Activated CD8-positive, alpha-beta memory T cell treated with anti-CD3 and anti-CD28 coated beads, Interleukin-2, amount 50 U/mL, for 24 hours (primary cell): ENCODE results near the gene C1orf159.
A peak's percentile ranks its signal among the peaks of the same experiment; 100 is the strongest.

Source experiments
- DNase-seq: peaks from one replicate; pipeline ENCODE4 v3.0.0-alpha.2; 2020; ENCODE audit errors: extremely low read depth

Gene C1orf159

DNA sequence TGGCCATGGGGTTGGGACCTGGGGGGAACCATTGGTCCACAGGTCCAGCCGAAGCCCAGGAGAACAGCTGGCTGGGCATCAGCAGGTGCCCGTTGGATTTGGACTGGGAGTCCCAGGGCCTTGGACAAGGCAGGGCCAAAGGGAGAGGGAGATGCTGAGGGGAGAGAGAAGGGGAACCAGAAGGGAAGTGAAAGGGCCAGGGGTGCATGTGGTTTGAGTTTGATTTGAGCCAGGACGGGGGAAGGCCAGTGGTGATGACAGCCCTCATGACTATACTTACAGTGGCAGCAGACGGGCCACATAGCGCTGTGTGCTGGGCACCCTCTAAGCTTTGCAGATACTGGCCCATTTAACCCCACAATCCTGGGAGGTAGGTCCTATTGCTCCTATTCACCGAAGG lies 77.2 kb downstream of the C1orf159 start:
- DNase-seq, result no peak

DNA sequence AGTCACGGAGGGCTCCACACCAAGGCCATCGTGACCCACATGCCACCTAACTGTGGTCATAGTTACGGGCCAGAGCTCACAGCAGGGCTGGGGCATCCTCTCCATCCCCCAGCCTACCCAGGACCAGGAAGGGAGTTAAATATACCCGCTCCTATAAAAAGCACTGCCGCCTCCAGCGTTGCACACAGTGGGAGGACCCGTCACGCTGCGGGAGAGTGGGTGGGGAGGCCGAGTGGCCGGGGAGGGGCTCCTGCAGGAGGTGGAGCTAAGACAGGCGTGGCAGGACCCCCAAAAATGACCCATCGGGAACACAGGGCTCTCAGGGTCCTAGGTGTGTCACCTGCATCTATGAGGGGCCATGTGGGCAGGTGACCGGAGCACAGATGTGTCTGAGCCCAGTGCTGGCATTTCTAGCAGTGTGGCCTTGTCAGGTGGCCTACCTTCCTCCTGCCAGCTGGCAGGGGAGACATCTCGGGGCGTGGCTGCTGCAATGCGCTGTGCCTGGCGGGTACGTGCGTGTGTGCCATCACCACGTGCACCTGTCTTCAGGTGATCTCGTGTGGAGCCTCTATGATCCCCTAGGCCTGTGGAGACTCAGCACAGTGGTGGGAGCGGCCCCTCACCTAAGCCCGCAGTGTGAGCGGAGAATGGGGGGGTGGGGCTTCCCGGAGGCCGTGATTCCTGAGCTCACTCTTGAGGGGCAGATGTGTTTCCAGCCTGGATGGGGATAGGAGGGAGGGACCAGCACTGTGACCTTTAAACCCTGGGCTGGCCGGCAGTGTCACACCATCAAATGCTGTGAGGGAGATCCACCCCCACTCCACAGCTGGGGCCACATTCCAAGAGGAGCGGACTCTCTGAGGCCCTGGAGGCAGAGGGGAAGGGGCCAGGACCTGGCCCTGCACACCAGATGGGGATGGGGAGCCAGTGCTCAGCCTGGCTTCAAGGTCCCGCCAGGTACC lies 78.2 kb downstream of the C1orf159 start:
- DNase-seq, result no peak

DNA sequence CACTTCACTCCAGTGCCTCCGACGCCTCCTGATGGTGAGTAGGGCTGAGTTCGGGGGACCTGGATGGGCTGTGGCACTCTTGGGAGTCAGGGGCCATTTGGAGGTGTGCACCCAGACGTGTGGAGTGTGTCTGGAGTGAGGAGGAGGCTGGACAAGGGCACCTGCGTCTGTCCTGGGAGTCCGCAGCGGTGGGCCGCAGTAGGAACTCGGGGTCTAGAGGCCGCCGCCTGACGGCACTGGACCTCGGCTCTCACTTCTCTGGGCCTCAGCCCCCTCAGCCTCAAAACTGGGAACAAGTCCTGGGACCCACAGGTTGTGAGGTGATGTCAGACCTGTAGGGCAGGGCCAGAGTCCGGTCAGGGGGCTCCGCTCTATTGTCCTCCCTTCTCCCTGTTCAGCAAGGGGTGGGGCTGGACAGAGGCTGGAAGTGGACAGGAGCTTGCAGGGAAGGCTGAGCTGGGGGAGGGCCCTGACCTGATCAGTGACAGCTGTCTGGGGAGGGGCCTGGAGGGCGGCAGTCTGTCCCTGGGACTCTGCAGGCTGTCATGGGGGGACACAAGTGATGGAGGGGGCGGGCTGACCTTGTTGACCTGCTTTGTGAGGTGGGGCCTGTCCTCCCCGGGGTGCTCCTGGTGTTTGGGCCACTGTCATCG lies 80.5 kb downstream of the C1orf159 start:
- no peak for DNase-seq

DNA sequence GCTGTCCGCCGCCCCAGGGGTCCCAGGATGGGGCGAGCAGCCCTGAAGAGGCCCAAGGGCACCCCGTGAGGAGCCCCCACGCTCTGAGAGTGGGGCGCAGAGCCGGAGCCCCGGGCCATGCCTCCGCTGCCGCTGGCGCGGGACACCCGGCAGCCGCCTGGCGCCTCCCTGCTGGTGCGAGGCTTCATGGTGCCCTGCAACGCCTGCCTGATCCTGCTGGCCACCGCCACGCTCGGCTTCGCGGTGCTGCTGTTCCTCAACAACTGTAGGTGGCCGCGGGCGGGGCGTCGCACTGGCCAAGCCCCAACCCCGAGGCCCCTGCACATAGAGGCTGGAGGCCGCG lies 81.5 kb downstream of the C1orf159 start:
- DNase-seq, result no peak

DNA sequence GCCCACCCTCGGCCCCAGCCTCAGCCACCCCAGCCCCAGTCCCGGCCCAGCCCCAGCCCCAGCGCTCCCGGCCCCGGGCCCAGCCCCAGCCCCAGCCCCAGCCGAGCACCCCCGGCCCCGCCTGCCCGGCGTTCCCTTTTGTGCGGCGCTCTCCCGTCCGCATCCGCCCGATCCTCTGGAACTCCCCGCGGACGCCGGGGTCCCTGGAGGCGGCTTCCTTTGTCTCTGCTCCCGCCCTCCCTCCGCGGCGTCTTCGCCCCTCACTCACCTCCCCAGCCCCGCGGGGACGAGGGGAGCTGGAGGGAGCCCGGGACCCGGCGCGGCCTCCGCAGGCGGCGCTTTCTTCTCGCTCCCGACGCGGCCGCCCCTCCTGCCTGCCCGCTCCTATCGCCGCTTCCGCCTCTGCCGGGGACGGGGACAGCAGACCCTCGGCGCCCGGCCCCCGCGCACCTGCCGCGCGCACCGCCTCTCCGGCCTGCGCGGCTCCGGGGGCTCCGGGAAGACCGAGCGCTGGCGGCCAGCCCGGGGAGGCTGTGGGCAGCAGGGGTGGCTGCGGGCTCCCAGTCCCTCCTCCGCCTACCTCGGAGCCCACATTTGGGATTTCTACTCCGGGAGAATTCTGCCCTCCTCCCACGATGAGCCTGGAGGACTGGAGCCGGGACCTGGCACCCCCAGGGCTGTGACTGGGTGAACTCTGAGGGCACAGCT lies 82.0 kb downstream of the C1orf159 start:
- DNase-seq, result no peak

DNA sequence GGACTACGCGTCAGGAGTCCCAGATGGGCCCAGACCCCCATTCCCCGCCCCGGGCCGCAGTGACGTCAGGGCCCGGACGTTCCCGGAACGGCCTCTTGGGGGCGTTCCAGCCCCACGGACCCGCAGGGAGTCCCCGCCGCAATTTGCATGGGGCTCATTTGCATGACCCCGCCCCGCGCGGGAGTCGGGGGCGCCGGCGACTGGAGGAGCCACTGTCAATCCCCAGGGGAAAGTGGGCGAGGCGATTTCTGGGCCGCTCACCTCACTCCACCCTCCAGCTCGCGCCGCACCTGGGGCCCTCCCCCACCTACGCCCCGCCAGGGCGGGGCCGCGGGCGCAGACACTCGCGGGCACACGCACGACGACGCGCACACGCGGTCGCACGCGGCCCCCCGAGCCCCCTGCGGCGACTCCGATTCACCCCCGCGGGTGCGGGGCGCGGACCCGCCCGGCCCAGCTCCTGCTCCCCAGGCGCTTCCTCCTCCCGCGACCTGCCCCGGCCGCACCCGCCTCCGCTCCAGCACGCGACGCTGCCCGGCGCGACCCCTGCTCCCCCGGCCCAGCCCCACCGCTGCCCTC lies 82.8 kb downstream of the C1orf159 start:
- peak; percentile 57 for DNase-seq

DNA sequence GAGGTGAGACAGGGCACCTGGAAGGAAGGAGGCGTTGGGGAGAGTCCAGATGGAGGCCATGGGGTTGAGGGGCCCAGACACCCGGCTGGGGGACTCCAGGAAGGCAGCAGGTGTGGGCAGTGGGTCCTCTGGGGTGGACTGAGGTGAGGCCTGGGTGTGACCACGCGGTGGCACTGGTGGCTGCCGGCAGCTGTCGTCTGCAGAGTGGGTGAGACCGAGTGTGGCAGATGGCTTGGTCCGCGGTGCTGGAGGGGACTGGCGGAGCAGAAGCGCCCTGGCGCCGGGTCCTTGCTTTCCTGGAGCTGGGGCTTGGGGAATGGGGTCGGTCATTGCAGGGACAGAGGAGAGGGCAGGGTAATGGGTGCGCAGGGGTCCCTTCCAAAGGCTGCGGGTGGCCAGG lies 83.5 kb downstream of the C1orf159 start:
- DNase-seq, result no peak
